ENCODE data around the gene PIWIL4. TPM values are rescaled to one million over a fixed set of nuclear protein-coding genes. Genes with fewer than 3 reads are reported as not detected.

Gene PIWIL4
- total RNA-seq, 1 experiment from 2014 or later: 3.4 TPM

- ChIA-PET POLR2A (no interaction called here), CTCF (interaction anchor here (0.6 to 1.0 kb wide), 2 partner anchors 17 to 405 kb away, joined by 4 read pairs; no protein-coding TSS in a partner anchor)
- BruUV-seq (replicated peaks): no TSS peak
- DNase-seq: no peak
- H3K36me3 ChIP-seq (ENCODE audit: control insufficient read depth, insufficient read depth, low read length): 0 out of 2 replicates have a peak, but pooled peaks cover 1% of the 10 kb centered on the region
- H3K27me3 Mint-ChIP-seq (ENCODE audit: insufficient read depth, unreplicated experiment): no peaks in the 10 kb centered on the region
- peaks cover 27% of the 10 kb centered on the region for H3K4me1 Mint-ChIP-seq (ENCODE audit: low read depth, unreplicated experiment)
- intact Hi-C loops (cut with micrococcal nuclease; ENCODE audit: unreplicated experiment): no loop called here
- no peak for TF ChIP-seq CTCF (IDR thresholded peaks at IDR 0.05; ENCODE audit: insufficient read depth in 1 of 2, low read depth in 1 of 2, low read length in 1 of 2, severe bottlenecking in 1 of 2, unreplicated experiment in 1 of 2)
- no peaks in the 10 kb centered on the region for H3K9me3 ChIP-seq
- H3K4me3 ChIP-seq (ENCODE audit: low read depth, low read length): no peak overlapping the region
- no peaks in the 10 kb centered on the region for H3K27me3 ChIP-seq (replicated peaks; ENCODE audit: control insufficient read depth, insufficient read depth, low read length)
- H3K4me3 Mint-ChIP-seq (ENCODE audit: unreplicated experiment): no peak overlapping the region
- H3K4me1 ChIP-seq: peaks cover 36% of the 10 kb centered on the region
- no peak overlapping the region for H3K27ac Mint-ChIP-seq (ENCODE audit: unreplicated experiment)
- no peaks in the 10 kb centered on the region for H3K36me3 Mint-ChIP-seq (ENCODE audit: insufficient read depth, unreplicated experiment)
- H3K9me3 Mint-ChIP-seq (ENCODE audit: unreplicated experiment): peaks cover 34% of the 10 kb centered on the region
Observed at GRCh38 chr11:94662065-94662779, 95.1 kb downstream of the PIWIL4 start.

GRCh38 chr11:94662846-94663390 is 95.8 kb downstream of the PIWIL4 start:
- Mint-ChIP-seq H3K27me3 (ENCODE audit: insufficient read depth, unreplicated experiment) (no peaks in the 10 kb centered on the region), H3K36me3 (ENCODE audit: insufficient read depth, unreplicated experiment) (no peaks in the 10 kb centered on the region), H3K4me1 (ENCODE audit: low read depth, unreplicated experiment) (peaks cover 21% of the 10 kb centered on the region), H3K9me3 (ENCODE audit: unreplicated experiment) (peaks cover 28% of the 10 kb centered on the region), H3K4me3 (ENCODE audit: unreplicated experiment) (no peak overlapping the region), H3K27ac (ENCODE audit: unreplicated experiment) (peak overlapping the region; percentile 32)
- TF ChIP-seq CTCF (IDR thresholded peaks at IDR 0.05; ENCODE audit: insufficient read depth in 1 of 2, low read depth in 1 of 2, low read length in 1 of 2, severe bottlenecking in 1 of 2, unreplicated experiment in 1 of 2): no peak
- ChIA-PET POLR2A (no interaction called here), CTCF (interaction anchor here (0.6 to 1.0 kb wide), 2 partner anchors 16 to 404 kb away, joined by 4 read pairs; no protein-coding TSS in a partner anchor)
- H3K36me3 ChIP-seq (ENCODE audit: control insufficient read depth, insufficient read depth, low read length): 0 out of 2 replicates have a peak, but pooled peaks cover 1% of the 10 kb centered on the region
- no peak overlapping the region for H3K4me3 ChIP-seq (ENCODE audit: low read depth, low read length)
- H3K27me3 ChIP-seq (replicated peaks; ENCODE audit: control insufficient read depth, insufficient read depth, low read length): no peaks in the 10 kb centered on the region
- no TSS peak for BruUV-seq (replicated peaks)
- intact Hi-C loops (cut with micrococcal nuclease; ENCODE audit: unreplicated experiment): loop anchor here (1.0 kb wide), 1 partner anchor 25 kb away; no protein-coding TSS in a partner anchor
- DNase-seq: no peak
- no peaks in the 10 kb centered on the region for H3K9me3 ChIP-seq
- peaks cover 30% of the 10 kb centered on the region for H3K4me1 ChIP-seq

- Mint-ChIP-seq H3K4me3 (ENCODE audit: unreplicated experiment) (no peak overlapping the region), H3K4me1 (ENCODE audit: low read depth, unreplicated experiment) (peaks cover 21% of the 10 kb centered on the region), H3K9me3 (ENCODE audit: unreplicated experiment) (peaks cover 28% of the 10 kb centered on the region), H3K27me3 (ENCODE audit: insufficient read depth, unreplicated experiment) (no peaks in the 10 kb centered on the region), H3K36me3 (ENCODE audit: insufficient read depth, unreplicated experiment) (no peaks in the 10 kb centered on the region), H3K27ac (ENCODE audit: unreplicated experiment) (no peak overlapping the region)
- no TSS peak for BruUV-seq (replicated peaks)
- Histone ChIP-seq H3K27me3 (replicated peaks; ENCODE audit: control insufficient read depth, insufficient read depth, low read length) (no peaks in the 10 kb centered on the region), H3K9me3 (no peaks in the 10 kb centered on the region), H3K4me1 (peaks cover 30% of the 10 kb centered on the region), H3K4me3 (ENCODE audit: low read depth, low read length) (no peak overlapping the region), H3K36me3 (ENCODE audit: control insufficient read depth, insufficient read depth, low read length) (0 out of 2 replicates have a peak, but pooled peaks cover 1% of the 10 kb centered on the region)
- intact Hi-C loops (cut with micrococcal nuclease; ENCODE audit: unreplicated experiment): no loop called here
- ChIA-PET POLR2A (no interaction called here), CTCF (no interaction called here)
- TF ChIP-seq CTCF (IDR thresholded peaks at IDR 0.05; ENCODE audit: insufficient read depth in 1 of 2, low read depth in 1 of 2, low read length in 1 of 2, severe bottlenecking in 1 of 2, unreplicated experiment in 1 of 2): no peak
- peak in 1 of 2 experiments; percentile 41 for DNase-seq
Observed at GRCh38 chr11:94664346-94664745, 97.2 kb downstream of the PIWIL4 start.

Data from Caco-2 (cell line).